Sigmoid colon (tissue), 7 donors: ENCODE data around the gene MRPL10. TPM values are rescaled to one million over a fixed set of nuclear protein-coding genes. Genes with fewer than 3 reads are reported as not detected.

Experiments used
- DNase-seq: peaks from one replicate; pipeline ENCODE4 v3.0.0-alpha.2; 2019
- H3K27ac ChIP-seq, 4 donors: fragments of 200-600 bp; sonication (generic); one replicate each; pipeline ENCODE4 v1.5.1; 2016 to 2019; ENCODE audit warnings: mild to moderate bottlenecking in 1 of 4
- H3K27me3 ChIP-seq, 3 donors: fragments of 200-600 bp; sonication (generic); one replicate each; pipeline ENCODE4 v1.5.1; 2019; ENCODE audit warnings: mild to moderate bottlenecking in 1 of 3
- H3K36me3 ChIP-seq, 4 donors: fragments of 200-600 bp; sonication (generic); one replicate each; pipeline ENCODE4 v1.5.1; 2016 to 2019
- H3K4me1 ChIP-seq, 4 donors: fragments of 200-600 bp; sonication (generic); one replicate each; pipeline ENCODE4 v1.5.1; 2017 to 2019
- H3K4me3 ChIP-seq, 4 donors: fragments of 200-600 bp; sonication (generic); one replicate each; pipeline ENCODE4 v1.5.1; 2017 to 2019; ENCODE audit warnings: mild to moderate bottlenecking in 2 of 4, moderate library complexity in 1 of 4
- H3K9me3 ChIP-seq, 4 donors: fragments of 200-600 bp in 3 of 4; sonication (generic) in 3 of 4; one replicate each; pipeline versions ENCODE4 v1.5.1 to v1.6.1; 2013 to 2019
- CTCF ChIP-seq, 4 experiments: fragments of 450-650 bp in 3 of 4; fragments of 200-600 bp in 1 of 4; IDR thresholded peaks; one replicate each; pipeline ENCODE4 v1.5.1; 2016 to 2019; ENCODE audit warnings: antibody characterized with exemption in 4 of 4, mild to moderate bottlenecking in 3 of 4, moderate library complexity in 2 of 4
- EP300 ChIP-seq, 4 donors: sonication (generic); formaldehyde crosslinking; IDR thresholded peaks; one replicate each; pipeline ENCODE4 v1.6.1; 2017; ENCODE audit warnings: antibody characterized with exemption in 4 of 4
- POLR2A ChIP-seq, 2 donors: fragments of 450-650 bp; IDR thresholded peaks; one replicate each; pipeline ENCODE4 v1.6.1; 2016; ENCODE audit warnings: antibody characterized with exemption in 2 of 2, mild to moderate bottlenecking in 2 of 2, moderate library complexity in 2 of 2
- POLR2AphosphoS5 ChIP-seq, 4 donors: sonication (generic); formaldehyde crosslinking; IDR thresholded peaks; one replicate each; pipeline ENCODE4 v1.6.1; 2017; ENCODE audit warnings: antibody characterized with exemption in 4 of 4
- WGBS, 2 donors: extraction: QIAGEN DNeasy Blood & Tissue Kit; methylation state at CpG; one replicate each; pipeline ENCODE4 v1.1.7; 2013; 5-methylcytosine and 5-hydroxymethylcytosine counted together
- intact Hi-C: fragments of 100-400 bp; cut with DNase I; formaldehyde crosslinking; loops from one replicate; pipeline ENCODE4 v1.15.1; 2023
- polyA plus RNA-seq, 3 donors: library from polyadenylated mRNA; stranded (reverse); fragments of 200-250 nt; gene quantifications; one replicate each; pipeline ENCODE4 v1.2.3, GENCODE V29; 2013
- total RNA-seq, 4 donors: library from RNA; depleted of rRNA; stranded (reverse); fragments of >200 nt; gene quantifications; one replicate each; pipeline ENCODE4 v1.1.0, GENCODE V29; 2016
- donor health status: healthy with polysubstance abuse.
- donor health status: Bipolar disorder and iron deficiency.
- donor health status: healthy.

The MRPL10 gene
- total and polyA plus RNA-seq, 7 donors, result 38.8 to 58.8 (median 54.8) TPM

GRCh38 chr17:47838636-47839035, 7.3 kb upstream of the MRPL10 start:
- H3K4me1 ChIP-seq, result peaks cover 0 to 22% (median 18%) of the 10 kb centered on the region in 4 donors
- H3K9me3 ChIP-seq, result no peaks in the 10 kb centered on the region
- no peaks in the 10 kb centered on the region for H3K27me3 ChIP-seq
- intact Hi-C loops, result no loop called here
- TF ChIP-seq POLR2A (IDR thresholded peaks at IDR 0.05) (no peak), EP300 (IDR thresholded peaks at IDR 0.05) (no peak), CTCF (IDR thresholded peaks at IDR 0.05) (no peak), POLR2AphosphoS5 (IDR thresholded peaks at IDR 0.05) (no peak)
- no peak overlapping the region for H3K27ac ChIP-seq
- H3K36me3 ChIP-seq, result peaks cover 0 to 34% (median 9%) of the 10 kb centered on the region in 4 donors
- H3K4me3 ChIP-seq, result no peak overlapping the region
- WGBS, 2 donors, result 95 to 96% methylated on average over 13 of the region's 13 CpGs
- no peak for DNase-seq

GRCh38 chr17:47837401-47838039, 6.2 kb upstream of the MRPL10 start:
- Histone ChIP-seq H3K9me3 (no peaks in the 10 kb centered on the region), H3K27me3 (no peaks in the 10 kb centered on the region), H3K4me1 (peaks cover 0 to 20% (median 16%) of the 10 kb centered on the region in 4 donors), H3K27ac (no peak overlapping the region), H3K36me3 (peaks cover 0 to 34% (median 9%) of the 10 kb centered on the region in 4 donors), H3K4me3 (no peak overlapping the region)
- 82 to 88% methylated on average over 13 of the region's 13 CpGs for WGBS, 2 donors
- TF ChIP-seq EP300 (IDR thresholded peaks at IDR 0.05), result no peak
- TF ChIP-seq POLR2AphosphoS5 (IDR thresholded peaks at IDR 0.05), result no peak
- TF ChIP-seq POLR2A (IDR thresholded peaks at IDR 0.05), result no peak
- intact Hi-C loops, result no loop called here
- DNase-seq, result no peak

- Histone ChIP-seq H3K27me3 (no peaks in the 10 kb centered on the region), H3K27ac (no peak overlapping the region), H3K9me3 (no peaks in the 10 kb centered on the region), H3K4me3 (no peak overlapping the region), H3K4me1 (peaks cover 0 to 26% (median 22%) of the 10 kb centered on the region in 4 donors), H3K36me3 (peaks cover 0 to 34% (median 9%) of the 10 kb centered on the region in 4 donors)
- no peak for DNase-seq
- no peak for TF ChIP-seq POLR2AphosphoS5 (IDR thresholded peaks at IDR 0.05)
- no peak for TF ChIP-seq POLR2A (IDR thresholded peaks at IDR 0.05)
- no peak for TF ChIP-seq CTCF (IDR thresholded peaks at IDR 0.05)
- no peak for TF ChIP-seq EP300 (IDR thresholded peaks at IDR 0.05)
- 89 to 90% methylated on average over 6 of the region's 6 CpGs for WGBS, 2 donors
- intact Hi-C loops, result no loop called here
Measured at GRCh38 chr17:47836601-47837000, 5.3 kb upstream of the MRPL10 start.

GRCh38 chr17:47834756-47835155, 3.4 kb upstream of the MRPL10 start:
- Histone ChIP-seq H3K4me3 (no peak overlapping the region), H3K27ac (no peak overlapping the region), H3K27me3 (no peaks in the 10 kb centered on the region), H3K4me1 (peaks cover 0 to 26% (median 22%) of the 10 kb centered on the region in 4 donors), H3K36me3 (peaks cover 0 to 34% (median 9%) of the 10 kb centered on the region in 4 donors), H3K9me3 (no peaks in the 10 kb centered on the region)
- no peak for DNase-seq
- intact Hi-C loops, result no loop called here
- 66 to 72% methylated on average over 5 of the region's 5 CpGs for WGBS, 2 donors
- TF ChIP-seq POLR2AphosphoS5 (IDR thresholded peaks at IDR 0.05) (no peak), CTCF (IDR thresholded peaks at IDR 0.05) (no peak), POLR2A (IDR thresholded peaks at IDR 0.05) (no peak)

GRCh38 chr17:47831934-47832327, 590 bp upstream of the MRPL10 start:
- H3K27ac ChIP-seq, result peak overlapping the region in 3 of 4 donors; percentile 81 to 84 (median 84)
- TF ChIP-seq CTCF (IDR thresholded peaks at IDR 0.05), result no peak
- TF ChIP-seq EP300 (IDR thresholded peaks at IDR 0.05), result no peak
- no peak for TF ChIP-seq POLR2AphosphoS5 (IDR thresholded peaks at IDR 0.05)
- TF ChIP-seq POLR2A (IDR thresholded peaks at IDR 0.05), result no peak
- H3K4me3 ChIP-seq, result peak overlapping the region; percentile 15 to 79 (median 76)

More at GRCh38 chr17:47831934-47832327, 590 bp upstream of the MRPL10 start:
- intact Hi-C loops, result no loop called here
- 11 to 14% methylated on average over 7 of the region's 7 CpGs for WGBS, 2 donors
- Histone ChIP-seq H3K27me3 (no peaks in the 10 kb centered on the region), H3K4me1 (peaks cover 0 to 25% (median 20%) of the 10 kb centered on the region in 4 donors), H3K9me3 (no peaks in the 10 kb centered on the region), H3K36me3 (peaks cover 3 to 34% (median 4%) of the 10 kb centered on the region in 4 donors)
- no peak for DNase-seq
